Measurements from ENCODE around the gene LST1. TPM values are rescaled to one million over a fixed set of nuclear protein-coding genes. Genes with fewer than 3 reads are reported as not detected.

LST1 gene
- total RNA-seq, 1 donor from 2014 or later: not detected

- Mint-ChIP-seq H3K36me3 (ENCODE audit: insufficient read depth) (peaks cover 16% of the 10 kb centered on the region), H3K4me3 (ENCODE audit: low read depth) (peak within 1 kb of the TSS; percentile 89), H3K27ac (peak within 1 kb of the TSS; percentile 98), H3K4me1 (ENCODE audit: low read depth) (peaks cover 14% of the 10 kb centered on the region), H3K9me3 (ENCODE audit: low read depth) (no peaks in the 10 kb centered on the region), H3K27me3 (no peaks in the 10 kb centered on the region)
- TF ChIP-seq CTCF (IDR thresholded peaks at IDR 0.05; ENCODE audit: unreplicated experiment): no peak
- peak; percentile 91 for DNase-seq (ENCODE audit: low spot score, unreplicated experiment)
Observed at GRCh38 chr6:31620586-31621319, 34.7 kb downstream of the LST1 start, which contains the start of gene PRRC2A. PRRC2A (plus strand) TSS chr6:31620715; CDS start chr6:31622790, 2,075 bp downstream.

GRCh38 chr6:31621320-31621939 is 35.4 kb downstream of the LST1 start:
- Mint-ChIP-seq H3K4me3 (ENCODE audit: low read depth) (peak overlapping the region; percentile 89), H3K36me3 (ENCODE audit: insufficient read depth) (peaks cover 23% of the 10 kb centered on the region), H3K4me1 (ENCODE audit: low read depth) (peaks cover 14% of the 10 kb centered on the region), H3K27ac (peak overlapping the region; percentile 96), H3K9me3 (ENCODE audit: low read depth) (no peaks in the 10 kb centered on the region), H3K27me3 (no peaks in the 10 kb centered on the region)
- TF ChIP-seq CTCF (IDR thresholded peaks at IDR 0.05; ENCODE audit: unreplicated experiment): no peak
- DNase-seq (ENCODE audit: low spot score, unreplicated experiment): no peak

GRCh38 chr6:31621991-31622390 is 35.9 kb downstream of the LST1 start:
- no peak for TF ChIP-seq CTCF (IDR thresholded peaks at IDR 0.05; ENCODE audit: unreplicated experiment)
- H3K4me1 Mint-ChIP-seq (ENCODE audit: low read depth): peaks cover 14% of the 10 kb centered on the region
- H3K27ac Mint-ChIP-seq: peak overlapping the region; percentile 96
- H3K36me3 Mint-ChIP-seq (ENCODE audit: insufficient read depth): peaks cover 26% of the 10 kb centered on the region
- no peaks in the 10 kb centered on the region for H3K9me3 Mint-ChIP-seq (ENCODE audit: low read depth)
- H3K27me3 Mint-ChIP-seq: no peaks in the 10 kb centered on the region
- peak overlapping the region; percentile 89 for H3K4me3 Mint-ChIP-seq (ENCODE audit: low read depth)
- no peak for DNase-seq (ENCODE audit: low spot score, unreplicated experiment)

GRCh38 chr6:31622684-31623091 is 36.6 kb downstream of the LST1 start:
- peaks cover 32% of the 10 kb centered on the region for H3K36me3 Mint-ChIP-seq (ENCODE audit: insufficient read depth)
- H3K4me1 Mint-ChIP-seq (ENCODE audit: low read depth): peaks cover 14% of the 10 kb centered on the region
- H3K27me3 Mint-ChIP-seq: no peaks in the 10 kb centered on the region
- no peak for TF ChIP-seq CTCF (IDR thresholded peaks at IDR 0.05; ENCODE audit: unreplicated experiment)
- H3K9me3 Mint-ChIP-seq (ENCODE audit: low read depth): no peaks in the 10 kb centered on the region
- H3K4me3 Mint-ChIP-seq (ENCODE audit: low read depth): peak overlapping the region; percentile 89
- H3K27ac Mint-ChIP-seq: peak overlapping the region; percentile 96
- no peak for DNase-seq (ENCODE audit: low spot score, unreplicated experiment)

- no peak for TF ChIP-seq CTCF (IDR thresholded peaks at IDR 0.05; ENCODE audit: unreplicated experiment)
Observed at GRCh38 chr6:31624070-31624469, 38.0 kb downstream of the LST1 start.

More at GRCh38 chr6:31624070-31624469, 38.0 kb downstream of the LST1 start:
- DNase-seq (ENCODE audit: low spot score, unreplicated experiment): no peak
- H3K36me3 Mint-ChIP-seq (ENCODE audit: insufficient read depth): peaks cover 38% of the 10 kb centered on the region
- H3K4me3 Mint-ChIP-seq (ENCODE audit: low read depth): no peak overlapping the region
- peak overlapping the region; percentile 50 for H3K27ac Mint-ChIP-seq
- H3K27me3 Mint-ChIP-seq: no peaks in the 10 kb centered on the region
- peaks cover 14% of the 10 kb centered on the region for H3K4me1 Mint-ChIP-seq (ENCODE audit: low read depth)
- H3K9me3 Mint-ChIP-seq (ENCODE audit: low read depth): no peaks in the 10 kb centered on the region
